B cell (primary cell): Measurements from ENCODE around the gene CA5A.

Source experiments
- EZH2 ChIP-seq: IDR thresholded peaks from 2 replicates; pipeline ENCODE4 v1.6.1; 2012; ENCODE audit warnings: borderline replicate concordance, low read depth, mild to moderate bottlenecking, moderate library complexity, low read length; ENCODE audit not compliant: insufficient read depth, poor library complexity, severe bottlenecking
- TF ChIP-seq, protein P1 (sequence below): fragments of 200-600 bp; IDR thresholded peaks from one replicate; pipeline ENCODE4 v1.8.0; 2022; ENCODE audit warnings: antibody characterized with exemption, mild to moderate bottlenecking

DNA sequence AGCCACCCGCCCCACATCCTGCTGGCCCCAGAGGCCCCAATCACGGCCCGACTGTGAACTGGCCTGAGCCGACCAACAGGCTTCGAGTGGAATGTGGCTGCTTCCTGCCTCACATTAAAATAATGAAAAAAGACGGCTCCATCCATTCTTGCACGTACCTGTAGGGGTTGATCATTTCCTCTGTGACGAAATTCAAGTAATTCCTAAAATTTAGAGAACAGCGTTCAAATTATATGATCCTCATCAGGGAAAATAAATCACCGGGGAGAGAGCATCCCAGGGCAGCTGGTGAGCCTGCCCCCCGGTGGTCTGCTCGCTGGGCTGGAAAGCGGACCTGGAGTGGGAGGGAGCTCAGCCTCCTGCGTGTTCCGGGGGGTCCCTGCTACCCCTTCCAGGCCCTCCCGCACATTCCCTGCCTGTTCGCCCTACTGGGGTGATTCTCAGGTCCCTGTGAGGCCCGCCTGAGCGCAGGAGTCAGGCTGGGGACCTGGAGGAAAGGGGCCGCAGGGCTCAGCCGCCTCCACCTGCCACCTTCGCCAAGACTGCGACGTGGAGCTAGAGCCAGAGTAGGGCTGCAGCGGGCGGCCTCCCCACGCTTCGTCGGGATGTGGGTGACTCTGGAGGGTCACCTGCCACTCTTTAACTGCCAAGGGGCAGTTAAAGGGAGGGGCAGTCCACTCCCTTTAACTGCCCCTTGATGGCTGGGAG, 95.9 kb downstream of the CA5A start:
- TF ChIP-seq, protein P1, sequence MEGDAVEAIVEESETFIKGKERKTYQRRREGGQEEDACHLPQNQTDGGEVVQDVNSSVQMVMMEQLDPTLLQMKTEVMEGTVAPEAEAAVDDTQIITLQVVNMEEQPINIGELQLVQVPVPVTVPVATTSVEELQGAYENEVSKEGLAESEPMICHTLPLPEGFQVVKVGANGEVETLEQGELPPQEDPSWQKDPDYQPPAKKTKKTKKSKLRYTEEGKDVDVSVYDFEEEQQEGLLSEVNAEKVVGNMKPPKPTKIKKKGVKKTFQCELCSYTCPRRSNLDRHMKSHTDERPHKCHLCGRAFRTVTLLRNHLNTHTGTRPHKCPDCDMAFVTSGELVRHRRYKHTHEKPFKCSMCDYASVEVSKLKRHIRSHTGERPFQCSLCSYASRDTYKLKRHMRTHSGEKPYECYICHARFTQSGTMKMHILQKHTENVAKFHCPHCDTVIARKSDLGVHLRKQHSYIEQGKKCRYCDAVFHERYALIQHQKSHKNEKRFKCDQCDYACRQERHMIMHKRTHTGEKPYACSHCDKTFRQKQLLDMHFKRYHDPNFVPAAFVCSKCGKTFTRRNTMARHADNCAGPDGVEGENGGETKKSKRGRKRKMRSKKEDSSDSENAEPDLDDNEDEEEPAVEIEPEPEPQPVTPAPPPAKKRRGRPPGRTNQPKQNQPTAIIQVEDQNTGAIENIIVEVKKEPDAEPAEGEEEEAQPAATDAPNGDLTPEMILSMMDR = no peak
- TF ChIP-seq EZH2 = no peak
